ENCODE results near the gene AADACL2. TPM values are rescaled to one million over a fixed set of nuclear protein-coding genes. Genes with fewer than 3 reads are reported as not detected.

Gene AADACL2
- total RNA-seq, 2 experiments from 2014 or later = not detected

- CTCF ChIA-PET = no interaction called here
- Mint-ChIP-seq H3K4me1 (ENCODE audit: low read depth) (no peaks in the 10 kb centered on the region), H3K27ac (no peak overlapping the region)
Measured at GRCh38 chr3:151709847-151710246, 23.9 kb upstream of the AADACL2 start.

GRCh38 chr3:151721294-151721693 lies 12.4 kb upstream of the AADACL2 start:
- POLR2A ChIA-PET = no interaction called here

More at GRCh38 chr3:151709847-151710246, 23.9 kb upstream of the AADACL2 start:
- no peak overlapping the region for H3K27ac ChIP-seq (ENCODE audit: low read depth in 1 of 2, low read length in 2 of 2)
- DNase-seq (no peak), ATAC-seq (ENCODE audit: poor library complexity) (no peak)
- no peaks in the 10 kb centered on the region for H3K4me1 ChIP-seq (ENCODE audit: insufficient read depth, low read length)
- Mint-ChIP-seq H3K27me3 (no peaks in the 10 kb centered on the region), H3K36me3 (ENCODE audit: low read depth) (no peaks in the 10 kb centered on the region), H3K9me3 (peaks cover 13% of the 10 kb centered on the region), H3K4me3 (no peak overlapping the region)
- H3K4me3 ChIP-seq (ENCODE audit: low read length) = no peak overlapping the region
- no peaks in the 10 kb centered on the region for H3K27me3 ChIP-seq (ENCODE audit: control insufficient read depth in 1 of 2, insufficient read depth in 2 of 2, low read length in 2 of 2)
- TF ChIP-seq CTCF (IDR thresholded peaks at IDR 0.05) = no peak
- no peaks in the 10 kb centered on the region for H3K36me3 ChIP-seq (ENCODE audit: insufficient read depth, low read length)
- no peaks in the 10 kb centered on the region for H3K9me3 ChIP-seq (ENCODE audit: control insufficient read depth in 1 of 2, insufficient read depth in 1 of 2, low read length in 2 of 2)
- POLR2A ChIA-PET = no interaction called here
- intact Hi-C loops (cut with DNase I, micrococcal nuclease) = no loop called here

GRCh38 chr3:151722856-151723255 lies 10.9 kb upstream of the AADACL2 start:
- Histone ChIP-seq H3K4me3 (ENCODE audit: low read length) (no peak overlapping the region), H3K4me1 (ENCODE audit: insufficient read depth, low read length) (no peaks in the 10 kb centered on the region), H3K36me3 (ENCODE audit: insufficient read depth, low read length) (no peaks in the 10 kb centered on the region), H3K27ac (ENCODE audit: low read depth in 1 of 2, low read length in 2 of 2) (no peak overlapping the region), H3K27me3 (ENCODE audit: control insufficient read depth in 1 of 2, insufficient read depth in 2 of 2, low read length in 2 of 2) (no peaks in the 10 kb centered on the region), H3K9me3 (ENCODE audit: control insufficient read depth in 1 of 2, insufficient read depth in 1 of 2, low read length in 2 of 2) (no peaks in the 10 kb centered on the region)
- no peak overlapping the region for H3K27ac Mint-ChIP-seq
- peaks cover 4% of the 10 kb centered on the region for H3K9me3 Mint-ChIP-seq
- ATAC-seq (ENCODE audit: poor library complexity) (no peak), DNase-seq (no peak)
- ChIA-PET CTCF (no interaction called here), POLR2A (no interaction called here)
- intact Hi-C loops (cut with DNase I, micrococcal nuclease) = no loop called here
- no peaks in the 10 kb centered on the region for H3K36me3 Mint-ChIP-seq (ENCODE audit: low read depth)
- no peak for TF ChIP-seq CTCF (IDR thresholded peaks at IDR 0.05)
- H3K4me1 Mint-ChIP-seq (ENCODE audit: low read depth) = no peaks in the 10 kb centered on the region
- H3K27me3 Mint-ChIP-seq = no peaks in the 10 kb centered on the region
- H3K4me3 Mint-ChIP-seq = no peak overlapping the region

More at GRCh38 chr3:151721294-151721693, 12.4 kb upstream of the AADACL2 start:
- H3K4me1 Mint-ChIP-seq (ENCODE audit: low read depth) = no peaks in the 10 kb centered on the region
- DNase-seq = no peak
- H3K9me3 ChIP-seq (ENCODE audit: control insufficient read depth in 1 of 2, insufficient read depth in 1 of 2, low read length in 2 of 2) = no peaks in the 10 kb centered on the region
- H3K9me3 Mint-ChIP-seq = peaks cover 4% of the 10 kb centered on the region
- no peaks in the 10 kb centered on the region for H3K27me3 Mint-ChIP-seq
- H3K27me3 ChIP-seq (ENCODE audit: control insufficient read depth in 1 of 2, insufficient read depth in 2 of 2, low read length in 2 of 2) = no peaks in the 10 kb centered on the region
- CTCF ChIA-PET = no interaction called here
- H3K27ac Mint-ChIP-seq = no peak overlapping the region
- no peaks in the 10 kb centered on the region for H3K36me3 ChIP-seq (ENCODE audit: insufficient read depth, low read length)
- TF ChIP-seq CTCF (IDR thresholded peaks at IDR 0.05) = no peak
- no peak overlapping the region for H3K27ac ChIP-seq (ENCODE audit: low read depth in 1 of 2, low read length in 2 of 2)
- intact Hi-C loops (cut with DNase I, micrococcal nuclease) = no loop called here
- H3K4me3 Mint-ChIP-seq = no peak overlapping the region
- no peak overlapping the region for H3K4me3 ChIP-seq (ENCODE audit: low read length)
- H3K4me1 ChIP-seq (ENCODE audit: insufficient read depth, low read length) = no peaks in the 10 kb centered on the region
- no peaks in the 10 kb centered on the region for H3K36me3 Mint-ChIP-seq (ENCODE audit: low read depth)
- no peak for ATAC-seq (ENCODE audit: poor library complexity)
